Measurements from ENCODE around the gene ZSWIM6.
A peak's percentile ranks its signal among the peaks of the same experiment; 100 is the strongest.

ZSWIM6 gene

GRCh38 chr5:61330845-61331406 lies 1.1 kb upstream of the ZSWIM6 start:
- peak overlapping the region; percentile 78 for H3K4me3 ChIP-seq (ENCODE audit: low read depth, low read length)
- peak; percentile 83 for DNase-seq (ENCODE audit: low read depth)
- TF ChIP-seq CTCF (IDR thresholded peaks at IDR 0.05; ENCODE audit: insufficient read depth, low read depth, low read length, missing control alignments), result peak; percentile 32

- peak; percentile 48 for DNase-seq (ENCODE audit: low read depth)
- TF ChIP-seq CTCF (IDR thresholded peaks at IDR 0.05; ENCODE audit: insufficient read depth, low read depth, low read length, missing control alignments), result no peak
- H3K4me3 ChIP-seq (ENCODE audit: low read depth, low read length), result peak overlapping the region; percentile 69
Measured at GRCh38 chr5:61332358-61332749, 296 bp downstream of the ZSWIM6 start.

- DNase-seq (ENCODE audit: low read depth), result peak; percentile 51
- no peak for TF ChIP-seq CTCF (IDR thresholded peaks at IDR 0.05; ENCODE audit: insufficient read depth, low read depth, low read length, missing control alignments)
- peak overlapping the region; percentile 76 for H3K4me3 ChIP-seq (ENCODE audit: low read depth, low read length)
Measured at GRCh38 chr5:61332851-61333320, 828 bp downstream of the ZSWIM6 start.

GRCh38 chr5:61333321-61333953 lies 1.4 kb downstream of the ZSWIM6 start:
- peak; percentile 47 for DNase-seq (ENCODE audit: low read depth)
- TF ChIP-seq CTCF (IDR thresholded peaks at IDR 0.05; ENCODE audit: insufficient read depth, low read depth, low read length, missing control alignments), result no peak
- H3K4me3 ChIP-seq (ENCODE audit: low read depth, low read length), result peak overlapping the region; percentile 76

GRCh38 chr5:61333954-61334867 lies 2.2 kb downstream of the ZSWIM6 start:
- no peak for TF ChIP-seq CTCF (IDR thresholded peaks at IDR 0.05; ENCODE audit: insufficient read depth, low read depth, low read length, missing control alignments)
- peak overlapping the region; percentile 76 for H3K4me3 ChIP-seq (ENCODE audit: low read depth, low read length)
- DNase-seq (ENCODE audit: low read depth), result no peak

GRCh38 chr5:61334868-61335615 lies 3.0 kb downstream of the ZSWIM6 start:
- no peak for DNase-seq (ENCODE audit: low read depth)
- no peak for TF ChIP-seq CTCF (IDR thresholded peaks at IDR 0.05; ENCODE audit: insufficient read depth, low read depth, low read length, missing control alignments)

More at GRCh38 chr5:61334868-61335615, 3.0 kb downstream of the ZSWIM6 start:
- no peak overlapping the region for H3K4me3 ChIP-seq (ENCODE audit: low read depth, low read length)

All from GM12865 (cell line).